GM10248 (cell line): Measurements from ENCODE around the gene LPCAT1.

Experiments
- CTCF ChIA-PET: fragments of 300-600 bp; sonication (Branson Sonifier 250); formaldehyde crosslinking; extraction: SDS; loops from one replicate; lab custom pipeline; 2021; ENCODE audit warnings: antibody characterized with exemption; lab: Yijun Ruan, JAX
- POLR2A ChIA-PET: fragments of 350-650 bp; sonication (Branson Sonifier 250); formaldehyde crosslinking; extraction: SDS; loops from one replicate; lab custom pipeline; 2020; ENCODE audit warnings: antibody characterized with exemption; lab: Yijun Ruan, JAX
- DNase-seq: peaks from one replicate; pipeline ENCODE4 v3.0.0; 2012; ENCODE audit errors: extremely low spot score
- TF ChIP-seq, protein P1 (sequence below): IDR thresholded peaks from 2 replicates; pipeline ENCODE4 v1.5.1; 2012; ENCODE audit warnings: mild to moderate bottlenecking, low read depth; ENCODE audit errors: extremely low read depth, missing control alignments, control extremely low read depth

The LPCAT1 gene

DNA sequence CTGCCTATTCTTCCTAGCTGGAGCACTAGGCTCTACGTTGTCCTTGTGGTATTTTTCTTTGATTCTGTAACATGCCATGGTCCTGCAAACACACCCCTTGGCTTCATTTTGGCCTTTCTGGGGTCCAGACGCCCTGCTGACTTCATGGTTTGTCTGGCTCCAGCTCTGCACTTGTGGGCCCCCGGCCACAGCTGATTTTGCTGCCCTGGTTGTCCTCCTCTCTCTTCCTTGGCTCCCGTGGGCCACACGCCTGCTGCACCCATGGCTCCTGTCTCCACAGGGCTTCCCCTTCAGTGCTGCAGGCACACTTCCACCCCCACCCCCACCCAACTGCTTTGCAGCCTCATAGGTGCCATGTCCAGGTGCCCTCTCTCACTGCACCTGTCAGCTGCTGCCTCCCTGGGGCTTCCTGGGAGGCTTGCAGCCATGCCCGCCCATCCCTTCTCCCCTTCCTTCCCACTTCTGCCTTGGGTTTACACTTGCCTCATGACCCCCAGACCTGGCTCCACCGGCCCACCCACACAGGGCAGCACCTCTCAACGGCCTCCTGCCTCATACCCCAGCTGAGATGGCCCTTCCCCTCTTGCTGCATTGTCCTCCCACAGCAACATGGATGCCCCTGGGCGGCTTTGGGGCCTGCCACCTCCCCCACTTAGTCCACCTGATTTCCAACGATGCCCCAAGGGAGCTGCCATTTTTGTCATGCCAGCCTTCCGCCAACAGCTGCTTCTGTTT, 104.1 kb downstream of the LPCAT1 start:
- POLR2A ChIA-PET = no interaction called here
- DNase-seq = no peak
- CTCF ChIA-PET = no interaction called here
- TF ChIP-seq, protein P1, sequence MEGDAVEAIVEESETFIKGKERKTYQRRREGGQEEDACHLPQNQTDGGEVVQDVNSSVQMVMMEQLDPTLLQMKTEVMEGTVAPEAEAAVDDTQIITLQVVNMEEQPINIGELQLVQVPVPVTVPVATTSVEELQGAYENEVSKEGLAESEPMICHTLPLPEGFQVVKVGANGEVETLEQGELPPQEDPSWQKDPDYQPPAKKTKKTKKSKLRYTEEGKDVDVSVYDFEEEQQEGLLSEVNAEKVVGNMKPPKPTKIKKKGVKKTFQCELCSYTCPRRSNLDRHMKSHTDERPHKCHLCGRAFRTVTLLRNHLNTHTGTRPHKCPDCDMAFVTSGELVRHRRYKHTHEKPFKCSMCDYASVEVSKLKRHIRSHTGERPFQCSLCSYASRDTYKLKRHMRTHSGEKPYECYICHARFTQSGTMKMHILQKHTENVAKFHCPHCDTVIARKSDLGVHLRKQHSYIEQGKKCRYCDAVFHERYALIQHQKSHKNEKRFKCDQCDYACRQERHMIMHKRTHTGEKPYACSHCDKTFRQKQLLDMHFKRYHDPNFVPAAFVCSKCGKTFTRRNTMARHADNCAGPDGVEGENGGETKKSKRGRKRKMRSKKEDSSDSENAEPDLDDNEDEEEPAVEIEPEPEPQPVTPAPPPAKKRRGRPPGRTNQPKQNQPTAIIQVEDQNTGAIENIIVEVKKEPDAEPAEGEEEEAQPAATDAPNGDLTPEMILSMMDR = no peak

DNA sequence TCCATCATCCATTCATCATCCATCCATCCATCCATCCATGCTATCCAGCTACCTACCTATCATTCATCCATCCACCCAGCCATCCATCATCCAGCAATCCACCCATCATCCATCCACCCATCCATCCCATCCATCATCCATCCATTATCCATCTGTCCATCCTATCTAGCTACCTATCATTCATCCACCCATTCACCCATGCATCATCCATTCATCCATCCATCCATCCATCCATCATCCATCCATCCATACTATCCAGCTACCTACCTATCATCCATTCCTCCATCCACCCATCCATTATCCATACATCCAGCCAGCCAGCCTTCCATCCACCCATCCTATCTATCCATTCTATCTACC, 104.9 kb downstream of the LPCAT1 start:
- CTCF ChIA-PET = no interaction called here
- POLR2A ChIA-PET = no interaction called here

DNA sequence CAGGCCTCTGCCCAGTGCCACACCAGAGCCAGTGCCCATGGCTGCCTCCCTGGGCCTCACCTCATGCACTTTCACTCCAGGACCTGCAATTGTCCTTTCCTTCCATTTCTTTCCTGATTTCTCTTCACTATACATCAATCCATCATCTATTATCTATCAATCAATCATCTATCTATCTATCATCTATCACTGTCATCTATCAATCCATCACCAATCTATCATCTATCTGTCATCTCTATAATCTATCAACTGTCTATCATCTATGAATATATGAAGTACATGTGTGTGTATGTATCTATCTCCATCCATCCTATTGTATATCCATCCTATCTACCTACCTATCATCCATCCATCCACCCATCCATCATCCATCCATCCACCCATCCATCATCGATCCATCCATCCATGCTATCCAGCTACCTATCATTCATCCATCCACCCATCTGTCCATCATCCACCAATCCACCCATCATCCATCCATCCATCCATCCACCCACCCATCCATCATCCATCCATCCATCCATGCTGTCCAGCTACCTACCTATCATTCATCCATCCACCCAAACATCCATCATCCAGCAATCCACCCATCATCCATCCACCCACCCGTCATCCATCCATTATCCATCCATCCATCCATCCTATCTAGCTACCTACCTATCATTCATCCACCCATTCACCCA, 105.4 kb downstream of the LPCAT1 start:
- ChIA-PET POLR2A (no interaction called here), CTCF (no interaction called here)
- TF ChIP-seq, protein P1 = no peak
- no peak for DNase-seq

More for the DNA sequence above, 104.9 kb downstream of the LPCAT1 start:
- TF ChIP-seq, protein P1 = no peak
- DNase-seq = no peak

DNA sequence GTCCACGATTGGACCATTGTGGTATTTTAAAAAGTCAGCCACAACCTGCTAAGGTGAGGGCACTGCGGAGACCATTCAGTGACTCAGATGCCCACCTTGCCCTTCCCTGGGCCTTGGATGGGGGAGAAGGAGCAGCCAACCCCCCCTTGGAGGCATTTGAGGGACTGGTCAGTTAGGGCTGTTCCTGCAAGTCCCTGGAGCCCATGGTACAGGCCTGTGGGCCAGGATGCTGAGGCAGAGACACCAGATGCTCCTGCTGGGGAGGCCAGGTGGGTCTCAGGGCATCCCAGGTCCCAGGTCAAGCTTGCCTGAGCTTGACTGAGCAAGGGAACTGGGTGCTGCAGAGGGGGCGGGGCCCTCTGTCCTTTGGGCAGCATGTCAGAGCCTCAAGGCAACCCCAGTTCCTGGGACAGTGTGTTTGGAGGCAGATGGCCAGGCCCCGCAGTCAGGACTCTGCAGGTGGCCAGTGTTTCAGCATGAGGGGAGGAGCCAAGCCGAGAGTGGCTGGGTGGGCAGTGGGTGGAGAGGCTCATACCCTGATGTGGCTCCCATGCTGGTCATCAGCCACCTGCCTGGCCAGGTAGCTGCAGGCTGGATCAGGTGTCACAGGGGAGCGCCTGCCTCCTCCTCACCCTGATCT, 106.1 kb downstream of the LPCAT1 start:
- ChIA-PET POLR2A (no interaction called here), CTCF (no interaction called here)
- TF ChIP-seq, protein P1 = no peak
- DNase-seq = no peak

DNA sequence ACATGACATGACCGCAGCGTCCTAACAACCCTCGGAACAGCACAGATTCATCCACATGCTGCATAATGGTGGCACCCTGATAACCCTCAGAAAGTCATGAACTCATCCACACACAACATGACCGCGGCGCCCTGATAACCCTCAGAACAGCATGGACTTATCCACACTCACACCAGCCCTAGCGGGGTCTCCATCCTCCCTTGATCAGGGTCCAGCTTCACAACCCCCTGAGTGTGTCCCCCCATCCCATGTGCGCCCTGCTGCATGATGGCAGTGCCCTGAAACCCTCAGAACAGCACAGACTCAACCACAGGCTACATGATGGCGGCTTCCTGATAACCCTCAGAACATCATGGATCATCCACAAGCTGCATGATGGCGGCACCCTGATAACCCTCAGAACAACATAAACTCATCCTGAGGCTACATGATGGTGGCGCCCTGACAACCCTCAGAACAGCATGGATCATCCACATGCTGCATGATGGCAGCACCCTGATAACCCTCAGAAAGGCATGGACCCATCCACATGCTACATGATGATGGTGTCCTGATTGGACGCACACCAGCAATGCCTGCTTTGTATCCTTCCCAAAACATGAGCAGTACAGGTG, 106.8 kb downstream of the LPCAT1 start:
- TF ChIP-seq, protein P1 = no peak
- ChIA-PET POLR2A (no interaction called here), CTCF (no interaction called here)
- no peak for DNase-seq

DNA sequence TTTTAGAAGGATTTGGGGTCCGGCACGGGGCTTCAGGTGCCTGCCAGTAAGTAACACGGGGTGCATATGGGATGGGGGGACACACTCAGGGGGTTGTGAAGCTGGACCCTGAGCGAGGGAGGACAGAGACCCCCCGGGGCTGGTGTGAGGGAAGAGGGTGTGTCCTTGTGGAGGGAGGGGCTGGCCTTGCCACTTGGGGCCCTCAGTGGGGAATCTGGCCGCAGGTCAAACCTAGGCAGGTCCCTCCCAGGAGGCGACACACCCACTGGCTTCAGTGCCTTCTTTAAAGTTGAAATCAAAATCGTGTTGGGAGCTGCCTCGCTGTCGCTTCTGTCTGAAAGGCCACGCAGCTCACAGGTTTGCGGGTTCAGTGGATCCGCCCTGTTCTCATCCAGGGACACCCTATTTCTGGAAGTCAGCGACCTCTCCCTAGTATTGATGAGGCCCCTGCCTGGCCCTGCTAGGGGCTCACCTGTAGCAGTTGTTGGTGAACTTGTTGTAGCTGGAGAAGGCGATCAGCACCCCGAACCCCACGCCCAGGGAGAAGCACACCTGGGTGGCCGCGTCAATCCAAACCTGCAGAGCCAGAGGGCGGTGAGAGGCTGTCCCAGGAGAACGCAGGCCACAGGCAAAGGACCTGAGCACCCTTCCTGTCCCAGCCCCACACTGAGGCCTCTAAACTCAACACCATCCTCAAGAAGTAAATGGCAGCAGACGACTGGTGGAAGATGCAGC, 108.0 kb downstream of the LPCAT1 start:
- ChIA-PET POLR2A (no interaction called here), CTCF (no interaction called here)
- TF ChIP-seq, protein P1 = no peak
- no peak for DNase-seq
